Right lobe of liver (tissue), 4 donors: ENCODE results near the gene MBLAC1.

Experiments
- CTCF ChIP-seq, 4 donors: fragments of 200-600 bp in 3 of 4; fragments of 450-650 bp in 1 of 4; IDR thresholded peaks; one replicate each; pipeline versions ENCODE4 v1.5.1 to v1.8.0; 2016 to 2022; ENCODE audit warnings: antibody characterized with exemption in 4 of 4, mild to moderate bottlenecking in 2 of 4
- POLR2A ChIP-seq: fragments of 450-650 bp; IDR thresholded peaks from one replicate; pipeline ENCODE4 v1.6.1; 2017; ENCODE audit warnings: antibody characterized with exemption, mild to moderate bottlenecking
- donor health status: DM: no; HTN: no; CAD: no.
- donor health status: DM: no; HTN: no; CAD: no.
- donor health status: DM: no; HTN: yes; CAD: no.

GRCh38 chr7:100176096-100177044 is 49.6 kb downstream of the MBLAC1 start:
- TF ChIP-seq CTCF (IDR thresholded peaks at IDR 0.05) (no peak), POLR2A (no peak)
